SK-N-SH treated with all-trans-retinoic acid at 6 μM for 48 hours (cell line): ENCODE data around the gene MAPK8IP3.

Experiments
- ATAC-seq: fragments of 200-7000 bp; cut with Tn5 transposase; 3 replicates; pipeline ENCODE4 v1.9.1; 2020; ENCODE audit warnings: mild to moderate bottlenecking, moderate library complexity
- ARNTL ChIP-seq: fragments of 450-650 bp; formaldehyde crosslinking; IDR thresholded peaks from 2 replicates; pipeline ENCODE4 v1.5.0; 2020; ENCODE audit warnings: low read depth, mild to moderate bottlenecking, moderate library complexity, borderline replicate concordance
- CSDC2 ChIP-seq: fragments of 250-450 bp; sonication (Bioruptor Pico); IDR thresholded peaks from 2 replicates; pipeline ENCODE4 v1.5.0; 2020; ENCODE audit warnings: mild to moderate bottlenecking, moderate library complexity
- ESRRG ChIP-seq: fragments of 250-450 bp; sonication (Bioruptor Pico); IDR thresholded peaks from 2 replicates; pipeline ENCODE4 v1.6.1; 2021; ENCODE audit warnings: mild to moderate bottlenecking
- GLIS3 ChIP-seq: fragments of 250-450 bp; sonication (Bioruptor Pico); IDR thresholded peaks from 2 replicates; pipeline ENCODE4 v1.5.0; 2020; ENCODE audit warnings: mild to moderate bottlenecking, moderate library complexity
- ISL1 ChIP-seq: fragments of 250-450 bp; sonication (Bioruptor Pico); IDR thresholded peaks from 2 replicates; pipeline ENCODE4 v2.1.2; 2022; ENCODE audit warnings: mild to moderate bottlenecking, moderate library complexity
- OSR1 ChIP-seq: fragments of 250-450 bp; sonication (Bioruptor Pico); IDR thresholded peaks from 2 replicates; pipeline ENCODE4 v1.8.0; 2022; ENCODE audit warnings: moderate library complexity, mild to moderate bottlenecking, inconsistent platforms
- PPARA ChIP-seq: fragments of 250-450 bp; sonication (Bioruptor Pico); IDR thresholded peaks from 2 replicates; pipeline ENCODE4 v1.5.0; 2020; ENCODE audit warnings: mild to moderate bottlenecking, borderline replicate concordance
- RARB ChIP-seq: fragments of 250-450 bp; sonication (Bioruptor Pico); IDR thresholded peaks from 2 replicates; pipeline ENCODE4 v1.8.0; 2021; ENCODE audit warnings: mild to moderate bottlenecking, moderate library complexity
- SNAI2 ChIP-seq: fragments of 250-450 bp; sonication (Bioruptor Pico); IDR thresholded peaks from 2 replicates; pipeline ENCODE4 v1.5.0; 2020; ENCODE audit warnings: mild to moderate bottlenecking, moderate library complexity
- TCF4 ChIP-seq: fragments of 250-450 bp; sonication (Bioruptor Pico); IDR thresholded peaks from 2 replicates; pipeline ENCODE4 v1.8.0; 2021; ENCODE audit warnings: mild to moderate bottlenecking, moderate library complexity, borderline replicate concordance
- TOX ChIP-seq: fragments of 250-450 bp; sonication (Bioruptor Pico); IDR thresholded peaks from 2 replicates; pipeline ENCODE4 v1.8.0; 2021; ENCODE audit warnings: mild to moderate bottlenecking, moderate library complexity, borderline replicate concordance
- ZC3H10 ChIP-seq: fragments of 250-450 bp; sonication (Bioruptor Pico); IDR thresholded peaks from 2 replicates; pipeline ENCODE4 v1.5.1; 2021; ENCODE audit warnings: mild to moderate bottlenecking, moderate library complexity
- ZFP3 ChIP-seq: fragments of 250-450 bp; sonication (Bioruptor Pico); IDR thresholded peaks from 2 replicates; pipeline ENCODE4 v1.5.0; 2020; ENCODE audit warnings: mild to moderate bottlenecking, moderate library complexity
- ZFP30 ChIP-seq: fragments of 450-650 bp; formaldehyde crosslinking; IDR thresholded peaks from 2 replicates; pipeline ENCODE4 v1.5.0; 2022; ENCODE audit warnings: mild to moderate bottlenecking, moderate library complexity
- ZNF8 ChIP-seq: fragments of 450-650 bp; formaldehyde crosslinking; IDR thresholded peaks from 2 replicates; pipeline ENCODE4 v1.5.0; 2020; ENCODE audit warnings: mild to moderate bottlenecking, moderate library complexity
- TF ChIP-seq, protein P1 (sequence below): fragments of 250-450 bp; sonication (Bioruptor Pico); IDR thresholded peaks from 2 replicates; pipeline ENCODE4 v1.8.0; 2020; ENCODE audit warnings: mild to moderate bottlenecking, moderate library complexity, borderline replicate concordance
- TF ChIP-seq, protein P2 (sequence below): fragments of 250-450 bp; sonication (Bioruptor Pico); IDR thresholded peaks from 2 replicates; pipeline ENCODE4 v1.5.0; 2020; ENCODE audit warnings: mild to moderate bottlenecking, moderate library complexity
- TF ChIP-seq, protein P3 (sequence below): fragments of 250-450 bp; sonication (Bioruptor Pico); IDR thresholded peaks from 2 replicates; pipeline ENCODE4 v1.5.1; 2021; ENCODE audit warnings: mild to moderate bottlenecking, moderate library complexity
- TF ChIP-seq, protein P4 (sequence below): fragments of 250-450 bp; sonication (Bioruptor Pico); IDR thresholded peaks from 2 replicates; pipeline ENCODE4 v1.5.1; 2020; ENCODE audit warnings: low read depth, mild to moderate bottlenecking, moderate library complexity

Gene MAPK8IP3

DNA sequence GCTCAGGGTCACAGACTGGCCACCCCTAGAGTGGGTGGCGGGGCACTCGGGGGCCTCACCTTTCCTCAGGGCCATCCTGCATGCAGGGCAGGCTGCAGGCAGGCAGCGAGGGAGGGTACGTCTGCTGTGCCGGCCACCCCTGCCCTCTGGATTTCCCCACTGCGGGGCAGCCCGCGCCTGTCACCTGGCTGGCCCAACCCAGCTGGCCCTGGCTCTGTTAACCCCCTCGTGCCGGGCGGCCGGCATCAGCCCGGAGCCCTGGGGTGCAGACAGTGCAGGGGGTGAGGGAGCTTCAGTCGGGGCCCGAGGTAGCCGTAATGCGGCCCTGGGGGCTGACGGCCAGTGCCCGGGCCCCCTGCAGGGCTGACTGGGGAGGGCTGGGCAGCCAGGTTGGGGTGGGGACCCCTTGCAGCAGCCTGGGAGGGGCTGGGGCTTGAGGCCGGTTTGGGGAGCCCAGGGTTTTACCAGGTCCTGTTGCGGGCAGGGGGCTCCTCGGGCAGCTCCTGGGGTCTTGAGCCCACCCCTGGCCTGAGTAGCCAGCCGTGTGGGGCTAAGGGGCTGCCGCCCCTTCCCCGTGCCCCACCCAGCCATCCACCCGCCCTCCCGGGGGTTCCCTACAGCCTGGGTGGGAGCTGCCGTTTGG, 87.7 kb downstream of the MAPK8IP3 start, which contains the start of gene IGFALS (continued):
- TF ChIP-seq, protein P1, sequence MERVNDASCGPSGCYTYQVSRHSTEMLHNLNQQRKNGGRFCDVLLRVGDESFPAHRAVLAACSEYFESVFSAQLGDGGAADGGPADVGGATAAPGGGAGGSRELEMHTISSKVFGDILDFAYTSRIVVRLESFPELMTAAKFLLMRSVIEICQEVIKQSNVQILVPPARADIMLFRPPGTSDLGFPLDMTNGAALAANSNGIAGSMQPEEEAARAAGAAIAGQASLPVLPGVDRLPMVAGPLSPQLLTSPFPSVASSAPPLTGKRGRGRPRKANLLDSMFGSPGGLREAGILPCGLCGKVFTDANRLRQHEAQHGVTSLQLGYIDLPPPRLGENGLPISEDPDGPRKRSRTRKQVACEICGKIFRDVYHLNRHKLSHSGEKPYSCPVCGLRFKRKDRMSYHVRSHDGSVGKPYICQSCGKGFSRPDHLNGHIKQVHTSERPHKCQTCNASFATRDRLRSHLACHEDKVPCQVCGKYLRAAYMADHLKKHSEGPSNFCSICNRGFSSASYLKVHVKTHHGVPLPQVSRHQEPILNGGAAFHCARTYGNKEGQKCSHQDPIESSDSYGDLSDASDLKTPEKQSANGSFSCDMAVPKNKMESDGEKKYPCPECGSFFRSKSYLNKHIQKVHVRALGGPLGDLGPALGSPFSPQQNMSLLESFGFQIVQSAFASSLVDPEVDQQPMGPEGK (CRISPR knock-in tag) = no peak
- TF ChIP-seq, protein P2, sequence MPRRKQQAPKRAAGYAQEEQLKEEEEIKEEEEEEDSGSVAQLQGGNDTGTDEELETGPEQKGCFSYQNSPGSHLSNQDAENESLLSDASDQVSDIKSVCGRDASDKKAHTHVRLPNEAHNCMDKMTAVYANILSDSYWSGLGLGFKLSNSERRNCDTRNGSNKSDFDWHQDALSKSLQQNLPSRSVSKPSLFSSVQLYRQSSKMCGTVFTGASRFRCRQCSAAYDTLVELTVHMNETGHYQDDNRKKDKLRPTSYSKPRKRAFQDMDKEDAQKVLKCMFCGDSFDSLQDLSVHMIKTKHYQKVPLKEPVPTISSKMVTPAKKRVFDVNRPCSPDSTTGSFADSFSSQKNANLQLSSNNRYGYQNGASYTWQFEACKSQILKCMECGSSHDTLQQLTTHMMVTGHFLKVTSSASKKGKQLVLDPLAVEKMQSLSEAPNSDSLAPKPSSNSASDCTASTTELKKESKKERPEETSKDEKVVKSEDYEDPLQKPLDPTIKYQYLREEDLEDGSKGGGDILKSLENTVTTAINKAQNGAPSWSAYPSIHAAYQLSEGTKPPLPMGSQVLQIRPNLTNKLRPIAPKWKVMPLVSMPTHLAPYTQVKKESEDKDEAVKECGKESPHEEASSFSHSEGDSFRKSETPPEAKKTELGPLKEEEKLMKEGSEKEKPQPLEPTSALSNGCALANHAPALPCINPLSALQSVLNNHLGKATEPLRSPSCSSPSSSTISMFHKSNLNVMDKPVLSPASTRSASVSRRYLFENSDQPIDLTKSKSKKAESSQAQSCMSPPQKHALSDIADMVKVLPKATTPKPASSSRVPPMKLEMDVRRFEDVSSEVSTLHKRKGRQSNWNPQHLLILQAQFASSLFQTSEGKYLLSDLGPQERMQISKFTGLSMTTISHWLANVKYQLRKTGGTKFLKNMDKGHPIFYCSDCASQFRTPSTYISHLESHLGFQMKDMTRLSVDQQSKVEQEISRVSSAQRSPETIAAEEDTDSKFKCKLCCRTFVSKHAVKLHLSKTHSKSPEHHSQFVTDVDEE (CRISPR knock-in tag) = no peak
- TF ChIP-seq ZNF8 (CRISPR knock-in tag) (no peak), ZFP3 (CRISPR knock-in tag) (no peak), ZC3H10 (CRISPR knock-in tag) (no peak), GLIS3 (CRISPR knock-in tag) (no peak)

DNA sequence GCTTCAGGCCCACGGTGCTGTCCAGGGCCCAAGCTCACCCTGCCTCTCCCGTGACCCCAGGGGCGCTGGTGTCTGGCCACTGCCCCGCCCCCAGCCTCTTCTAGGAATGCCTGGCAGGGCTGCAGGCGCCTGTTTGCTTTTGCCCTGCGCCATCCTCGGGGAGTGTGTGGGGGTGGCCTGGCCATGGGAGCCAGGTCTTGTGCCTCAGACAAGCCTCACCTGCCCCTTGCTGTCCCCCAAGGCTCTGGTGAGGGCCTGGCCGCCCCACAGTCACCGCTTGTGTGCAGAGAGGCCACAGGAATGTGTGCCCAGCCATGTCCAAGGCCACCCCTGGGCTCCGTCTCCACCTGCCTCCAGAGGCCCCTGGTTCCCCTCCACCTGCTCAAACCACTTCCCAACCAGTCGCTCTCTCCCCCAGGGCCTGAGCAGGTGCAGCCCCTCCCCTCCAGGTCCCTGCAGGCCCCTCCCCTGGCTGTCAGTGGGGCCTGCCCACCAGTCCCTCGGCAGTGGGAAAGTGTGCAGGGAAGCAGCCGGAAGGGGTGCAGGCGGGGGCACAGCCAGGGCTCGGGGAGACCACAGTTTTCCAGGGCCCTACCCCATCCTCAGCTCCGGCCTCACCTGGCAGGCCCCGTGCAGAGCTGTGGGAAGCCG, 88.4 kb downstream of the MAPK8IP3 start:
- TF ChIP-seq TCF4 (no peak), GLIS3 (CRISPR knock-in tag) (no peak), TOX (no peak), SNAI2 (CRISPR knock-in tag) (no peak), OSR1 (CRISPR knock-in tag) (no peak), PPARA (no peak), ZFP3 (CRISPR knock-in tag) (no peak), RARB (CRISPR knock-in tag) (no peak), ZNF8 (CRISPR knock-in tag) (no peak), ISL1 (no peak), ARNTL (CRISPR knock-in tag) (no peak), CSDC2 (no peak), ZC3H10 (CRISPR knock-in tag) (no peak), ESRRG (CRISPR knock-in tag) (no peak), ZFP30 (CRISPR knock-in tag) (no peak)
- TF ChIP-seq, protein P1 (CRISPR knock-in tag) = no peak
- TF ChIP-seq, protein P3, sequence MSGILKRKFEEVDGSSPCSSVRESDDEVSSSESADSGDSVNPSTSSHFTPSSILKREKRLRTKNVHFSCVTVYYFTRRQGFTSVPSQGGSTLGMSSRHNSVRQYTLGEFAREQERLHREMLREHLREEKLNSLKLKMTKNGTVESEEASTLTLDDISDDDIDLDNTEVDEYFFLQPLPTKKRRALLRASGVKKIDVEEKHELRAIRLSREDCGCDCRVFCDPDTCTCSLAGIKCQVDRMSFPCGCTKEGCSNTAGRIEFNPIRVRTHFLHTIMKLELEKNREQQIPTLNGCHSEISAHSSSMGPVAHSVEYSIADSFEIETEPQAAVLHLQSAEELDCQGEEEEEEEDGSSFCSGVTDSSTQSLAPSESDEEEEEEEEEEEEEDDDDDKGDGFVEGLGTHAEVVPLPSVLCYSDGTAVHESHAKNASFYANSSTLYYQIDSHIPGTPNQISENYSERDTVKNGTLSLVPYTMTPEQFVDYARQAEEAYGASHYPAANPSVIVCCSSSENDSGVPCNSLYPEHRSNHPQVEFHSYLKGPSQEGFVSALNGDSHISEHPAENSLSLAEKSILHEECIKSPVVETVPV = no peak
- TF ChIP-seq, protein P4, sequence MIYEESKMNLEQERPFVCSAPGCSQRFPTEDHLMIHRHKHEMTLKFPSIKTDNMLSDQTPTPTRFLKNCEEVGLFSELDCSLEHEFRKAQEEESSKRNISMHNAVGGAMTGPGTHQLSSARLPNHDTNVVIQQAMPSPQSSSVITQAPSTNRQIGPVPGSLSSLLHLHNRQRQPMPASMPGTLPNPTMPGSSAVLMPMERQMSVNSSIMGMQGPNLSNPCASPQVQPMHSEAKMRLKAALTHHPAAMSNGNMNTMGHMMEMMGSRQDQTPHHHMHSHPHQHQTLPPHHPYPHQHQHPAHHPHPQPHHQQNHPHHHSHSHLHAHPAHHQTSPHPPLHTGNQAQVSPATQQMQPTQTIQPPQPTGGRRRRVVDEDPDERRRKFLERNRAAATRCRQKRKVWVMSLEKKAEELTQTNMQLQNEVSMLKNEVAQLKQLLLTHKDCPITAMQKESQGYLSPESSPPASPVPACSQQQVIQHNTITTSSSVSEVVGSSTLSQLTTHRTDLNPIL (CRISPR knock-in tag) = no peak
- TF ChIP-seq, protein P2 (CRISPR knock-in tag) = no peak
- TF ChIP-seq, all 23 proteins: peak for 0
- no peak for ATAC-seq
